SK-N-SH (cell line): ENCODE data around the gene RBM28. TPM values are rescaled to one million over a fixed set of nuclear protein-coding genes. Genes with fewer than 3 reads are reported as not detected.

ENCODE experiments used
- CTCF ChIA-PET: fragments of 300-600, 350-600 bp; formaldehyde crosslinking; extraction: SDS; loops from one replicate; lab custom pipeline; 2021; lab: Yijun Ruan, JAX
- POLR2A ChIA-PET: fragments of 350-600 bp; sonication (Branson Sonifier 250); formaldehyde crosslinking; extraction: SDS; loops from one replicate; lab custom pipeline; 2020; ENCODE audit warnings: antibody characterized with exemption, inconsistent platforms; lab: Yijun Ruan, JAX
- DNase-seq: peaks from one replicate; pipeline ENCODE4 v3.0.0; 2012
- H2AFZ ChIP-seq: fragments of 200-600 bp; sonication (generic); 2 replicates; pipeline ENCODE4 v1.8.1; 2016; ENCODE audit warnings: antibody characterized with exemption, mild to moderate bottlenecking, low read depth
- H3F3A ChIP-seq: fragments of 200-600 bp; sonication (generic); replicated peaks from 2 replicates; pipeline ENCODE3; 2016; ENCODE audit warnings: antibody characterized with exemption, mild to moderate bottlenecking; ENCODE audit not compliant: insufficient read depth
- H3K27ac ChIP-seq, 2 experiments: fragments of 200-500 bp in 1 of 2; fragments of 200-600 bp in 1 of 2; sonication (Bioruptor generic) in 1 of 2; sonication (generic), shearing (Covaris generic) in 1 of 2; 2 replicates each; pipeline versions ENCODE4 v1.5.1 to v1.6.1; 2014 to 2016; ENCODE audit warnings: low read depth in 2 of 2, inconsistent platforms in 1 of 2, low read length in 1 of 2, mild to moderate bottlenecking in 1 of 2, mixed read lengths in 1 of 2
- H3K27me3 ChIP-seq: fragments of 200-600 bp; sonication (generic), shearing (Covaris generic); 2 replicates; pipeline ENCODE4 v1.6.1; 2016; ENCODE audit warnings: mixed run types; ENCODE audit not compliant: insufficient read depth
- H3K36me3 ChIP-seq, 2 experiments: fragments of 200-500 bp in 1 of 2; fragments of 200-600 bp in 1 of 2; sonication (Bioruptor generic) in 1 of 2; sonication (generic) in 1 of 2; replicated peaks in 1 of 2; 2 replicates each; pipeline versions ENCODE3 to v1.5.1; 2014 to 2016; ENCODE audit warnings: low read length in 1 of 2, mild to moderate bottlenecking in 1 of 2; ENCODE audit not compliant: insufficient read depth in 2 of 2, control insufficient read depth in 1 of 2
- H3K4me1 ChIP-seq, 2 experiments: fragments of 200-500 bp in 1 of 2; fragments of 200-600 bp in 1 of 2; sonication (Bioruptor generic) in 1 of 2; sonication (generic), shearing (Covaris generic) in 1 of 2; 2 replicates each; pipeline versions ENCODE4 v1.5.1 to v1.6.1; 2014 to 2016; ENCODE audit warnings: low read depth in 1 of 2, low read length in 1 of 2, mixed run types in 1 of 2; ENCODE audit not compliant: insufficient read depth in 2 of 2, control insufficient read depth in 1 of 2
- H3K4me2 ChIP-seq: fragments of 200-600 bp; sonication (generic), shearing (Covaris generic); 2 replicates; pipeline ENCODE4 v1.6.1; 2017; ENCODE audit warnings: mixed run types
- H3K4me3 ChIP-seq, 2 experiments: fragments of 200-500 bp in 1 of 2; fragments of 200-600 bp in 1 of 2; sonication (Bioruptor generic) in 1 of 2; sonication (generic), shearing (Covaris generic) in 1 of 2; 2 replicates each; pipeline versions ENCODE4 v1.5.1 to v1.8.1; 2014 to 2016; ENCODE audit warnings: low read depth in 2 of 2, inconsistent platforms in 1 of 2, low read length in 1 of 2, mild to moderate bottlenecking in 1 of 2, mixed read lengths in 1 of 2, moderate library complexity in 1 of 2
- H3K79me2 ChIP-seq: fragments of 200-600 bp; sonication (generic); 2 replicates; pipeline ENCODE4 v1.8.1; 2017; ENCODE audit warnings: mild to moderate bottlenecking; ENCODE audit not compliant: insufficient read depth
- H3K9ac ChIP-seq: fragments of 200-600 bp; sonication (generic); 2 replicates; pipeline ENCODE4 v1.6.1; 2017; ENCODE audit warnings: mixed run types
- H3K9me2 ChIP-seq: fragments of 200-600 bp; sonication (generic); 2 replicates; pipeline ENCODE4 v1.6.1; 2017; ENCODE audit warnings: mixed run types
- H3K9me3 ChIP-seq: fragments of 200-600 bp; sonication (generic); 2 replicates; pipeline ENCODE4 v1.6.1; 2017; ENCODE audit warnings: mixed run types, mild to moderate bottlenecking, moderate library complexity
- H4K20me1 ChIP-seq: fragments of 200-600 bp; sonication (generic); 2 replicates; pipeline ENCODE4 v1.6.1; 2017; ENCODE audit warnings: mild to moderate bottlenecking, mixed run types; ENCODE audit not compliant: insufficient read depth
- CHD2 ChIP-seq: fragments of 150-350 bp; IDR thresholded peaks from 2 replicates; pipeline ENCODE4 v1.6.1; 2018; ENCODE audit warnings: low read length; ENCODE audit not compliant: partially characterized antibody
- CTCF ChIP-seq: fragments of 200-600 bp; sonication (generic); IDR thresholded peaks from 2 replicates; pipeline ENCODE4 v1.6.1; 2017; ENCODE audit warnings: antibody characterized with exemption, mild to moderate bottlenecking, moderate library complexity
- ELF1 ChIP-seq: IDR thresholded peaks from 2 replicates; pipeline ENCODE4 v1.4.0; 2012
- EZH2phosphoT487 ChIP-seq: fragments of 200-600 bp; sonication (generic); IDR thresholded peaks from 2 replicates; pipeline ENCODE4 v1.6.1; 2017; ENCODE audit warnings: low read depth, mixed run types, mild to moderate bottlenecking, antibody characterized with exemption, moderate library complexity, borderline replicate concordance
- FOSL2 ChIP-seq: IDR thresholded peaks from 2 replicates; pipeline ENCODE4 v1.4.0; 2012; ENCODE audit warnings: low read depth, mild to moderate bottlenecking, moderate library complexity, borderline replicate concordance
- FOXJ3 ChIP-seq: sonication (generic); formaldehyde crosslinking; IDR thresholded peaks from 2 replicates; pipeline ENCODE4 v1.5.1; 2020; ENCODE audit warnings: mild to moderate bottlenecking, missing genetic modification reagents
- FOXM1 ChIP-seq: IDR thresholded peaks from 2 replicates; pipeline ENCODE4 v1.4.0; 2012; ENCODE audit warnings: low read depth, mild to moderate bottlenecking
- JUND ChIP-seq: IDR thresholded peaks from 2 replicates; pipeline ENCODE4 v1.4.0; 2012
- PBX3 ChIP-seq: IDR thresholded peaks from 2 replicates; pipeline ENCODE4; 2012
- POLR2AphosphoS5 ChIP-seq: IDR thresholded peaks from 2 replicates; pipeline ENCODE4 v1.6.1; 2012; ENCODE audit warnings: low read depth, low read length
- RAD21 ChIP-seq: IDR thresholded peaks from 2 replicates; pipeline ENCODE4 v1.6.1; 2012; ENCODE audit warnings: mild to moderate bottlenecking, low read length
- RCOR1 ChIP-seq: fragments of 150-350 bp; IDR thresholded peaks from 2 replicates; pipeline ENCODE4 v1.6.1; 2017; ENCODE audit warnings: antibody characterized with exemption, low read length
- RXRA ChIP-seq: IDR thresholded peaks from 2 replicates; pipeline ENCODE4 v1.4.0; 2012; ENCODE audit warnings: low read depth, mild to moderate bottlenecking, borderline replicate concordance
- SIN3A ChIP-seq: IDR thresholded peaks from 2 replicates; pipeline ENCODE4 v1.6.1; 2012; ENCODE audit warnings: low read depth, mild to moderate bottlenecking, low read length, moderate library complexity, borderline replicate concordance
- SMC3 ChIP-seq: IDR thresholded peaks from 2 replicates; pipeline ENCODE4 v1.6.1; 2012; ENCODE audit warnings: low read depth, low read length, improper control_type of control experiment
- TCF12 ChIP-seq: IDR thresholded peaks from 2 replicates; pipeline ENCODE4 v1.4.0; 2012
- TEAD4 ChIP-seq: IDR thresholded peaks from 2 replicates; pipeline ENCODE4 v1.4.0; 2012; ENCODE audit warnings: mild to moderate bottlenecking, borderline replicate concordance; ENCODE audit not compliant: insufficient read depth
- USF2 ChIP-seq: fragments of 150-350 bp; IDR thresholded peaks from 2 replicates; pipeline ENCODE4 v1.6.1; 2017; ENCODE audit warnings: antibody characterized with exemption, low read length, low read depth, borderline replicate concordance
- ZBTB33 ChIP-seq: IDR thresholded peaks from 2 replicates; pipeline ENCODE4 v1.4.0; 2012; ENCODE audit warnings: low read depth, borderline replicate concordance
- WGBS: methylation state at CpG from one replicate; pipeline ENCODE4 v1.1.6; 2017; ENCODE audit warnings: low lambda C conversion rate; 5-methylcytosine and 5-hydroxymethylcytosine counted together
- polyA plus RNA-seq, 3 experiments: library from polyadenylated mRNA; depleted of rRNA; stranded (reverse); fragments of >200 nt; gene quantifications; 2 replicates each; pipeline ENCODE4 v1.2.3, GENCODE V29; 2012

RBM28 gene
- polyA plus RNA-seq, 1 of the 3 experiments (the other 2 are of a cell fraction) = 29.1 TPM

- ChIA-PET POLR2A (no interaction called here), CTCF (interaction anchor here (1.3 to 50.3 kb wide), 8 partner anchors 7 to 86 kb away, joined by 3 to 1901 read pairs (median 16); partner anchors contain the start of genes IMPDH1 and RBM28)
- Histone ChIP-seq H3F3A (peaks cover 3% of the 10 kb centered on the region), H3K9me3 (no peaks in the 10 kb centered on the region), H3K79me2 (no peaks in the 10 kb centered on the region), H3K4me1 (peaks cover 0 to 6% of the 10 kb centered on the region in 2 experiments; a peak in 1 of 4 replicates), H3K27ac (no peak overlapping the region), H3K9me2 (no peaks in the 10 kb centered on the region), H4K20me1 (no peaks in the 10 kb centered on the region), H3K36me3 (no peaks in the 10 kb centered on the region), H3K4me2 (no peak overlapping the region), H3K27me3 (peaks cover 13% of the 10 kb centered on the region; the same call in 1 of the 2 replicates), H3K4me3 (no peak overlapping the region), H3K9ac (no peak overlapping the region), H2AFZ (no peak overlapping the region)
- peak; percentile 0 for DNase-seq
- WGBS = 23% methylated on average over 1 of the region's 1 CpG
- TF ChIP-seq FOSL2 (no peak), RAD21 (no peak), EZH2phosphoT487 (no peak), FOXJ3 (no peak), POLR2AphosphoS5 (no peak), RXRA (no peak), RCOR1 (no peak), PBX3 (no peak), ZBTB33 (no peak), SIN3A (no peak), JUND (no peak), ELF1 (no peak), USF2 (no peak), CHD2 (no peak), CTCF (no peak), FOXM1 (no peak), TEAD4 (no peak), SMC3 (no peak), TCF12 (no peak)
These were observed 30.3 kb upstream of the RBM28 start for GRCh38 chr7:128374041-128374440.
